SK-N-SH treated with all-trans-retinoic acid at 6 μM for 48 hours (cell line): Measurements from ENCODE around the gene DCHS2.

ENCODE experiments used
- ATAC-seq: fragments of 200-7000 bp; cut with Tn5 transposase; 3 replicates; pipeline ENCODE4 v1.9.1; 2020; ENCODE audit warnings: mild to moderate bottlenecking, moderate library complexity
- ARNTL ChIP-seq: fragments of 450-650 bp; formaldehyde crosslinking; IDR thresholded peaks from 2 replicates; pipeline ENCODE4 v1.5.0; 2020; ENCODE audit warnings: low read depth, mild to moderate bottlenecking, moderate library complexity, borderline replicate concordance
- BACH2 ChIP-seq: fragments of 250-450 bp; sonication (Bioruptor Pico); IDR thresholded peaks from 2 replicates; pipeline ENCODE4 v1.9.0; 2021; ENCODE audit warnings: mild to moderate bottlenecking, borderline replicate concordance
- CREB5 ChIP-seq: fragments of 250-450 bp; sonication (Bioruptor Pico); IDR thresholded peaks from 2 replicates; pipeline ENCODE4 v1.5.1; 2020; ENCODE audit warnings: low read depth, mild to moderate bottlenecking, moderate library complexity
- CSDC2 ChIP-seq: fragments of 250-450 bp; sonication (Bioruptor Pico); IDR thresholded peaks from 2 replicates; pipeline ENCODE4 v1.5.0; 2020; ENCODE audit warnings: mild to moderate bottlenecking, moderate library complexity
- ESRRG ChIP-seq: fragments of 250-450 bp; sonication (Bioruptor Pico); IDR thresholded peaks from 2 replicates; pipeline ENCODE4 v1.6.1; 2021; ENCODE audit warnings: mild to moderate bottlenecking
- GLIS3 ChIP-seq: fragments of 250-450 bp; sonication (Bioruptor Pico); IDR thresholded peaks from 2 replicates; pipeline ENCODE4 v1.5.0; 2020; ENCODE audit warnings: mild to moderate bottlenecking, moderate library complexity
- ISL1 ChIP-seq: fragments of 250-450 bp; sonication (Bioruptor Pico); IDR thresholded peaks from 2 replicates; pipeline ENCODE4 v2.1.2; 2022; ENCODE audit warnings: mild to moderate bottlenecking, moderate library complexity
- OSR1 ChIP-seq: fragments of 250-450 bp; sonication (Bioruptor Pico); IDR thresholded peaks from 2 replicates; pipeline ENCODE4 v1.8.0; 2022; ENCODE audit warnings: moderate library complexity, mild to moderate bottlenecking, inconsistent platforms
- PATZ1 ChIP-seq: fragments of 250-450 bp; sonication (Bioruptor Pico); IDR thresholded peaks from 2 replicates; pipeline ENCODE4 v1.8.0; 2020; ENCODE audit warnings: mild to moderate bottlenecking, moderate library complexity, borderline replicate concordance
- POU6F1 ChIP-seq: fragments of 250-450 bp; sonication (Bioruptor Pico); IDR thresholded peaks from 2 replicates; pipeline ENCODE4 v1.8.0; 2021; ENCODE audit warnings: low read depth, mild to moderate bottlenecking, moderate library complexity, borderline replicate concordance
- PPARA ChIP-seq: fragments of 250-450 bp; sonication (Bioruptor Pico); IDR thresholded peaks from 2 replicates; pipeline ENCODE4 v1.5.0; 2020; ENCODE audit warnings: mild to moderate bottlenecking, borderline replicate concordance
- RARB ChIP-seq: fragments of 250-450 bp; sonication (Bioruptor Pico); IDR thresholded peaks from 2 replicates; pipeline ENCODE4 v1.8.0; 2021; ENCODE audit warnings: mild to moderate bottlenecking, moderate library complexity
- SNAI2 ChIP-seq: fragments of 250-450 bp; sonication (Bioruptor Pico); IDR thresholded peaks from 2 replicates; pipeline ENCODE4 v1.5.0; 2020; ENCODE audit warnings: mild to moderate bottlenecking, moderate library complexity
- TCF4 ChIP-seq: fragments of 250-450 bp; sonication (Bioruptor Pico); IDR thresholded peaks from 2 replicates; pipeline ENCODE4 v1.8.0; 2021; ENCODE audit warnings: mild to moderate bottlenecking, moderate library complexity, borderline replicate concordance
- TOX ChIP-seq: fragments of 250-450 bp; sonication (Bioruptor Pico); IDR thresholded peaks from 2 replicates; pipeline ENCODE4 v1.8.0; 2021; ENCODE audit warnings: mild to moderate bottlenecking, moderate library complexity, borderline replicate concordance
- TSHZ2 ChIP-seq: fragments of 250-450 bp; sonication (Bioruptor Pico); IDR thresholded peaks from 2 replicates; pipeline ENCODE4 v1.5.0; 2020; ENCODE audit warnings: mild to moderate bottlenecking, moderate library complexity
- ZC3H10 ChIP-seq: fragments of 250-450 bp; sonication (Bioruptor Pico); IDR thresholded peaks from 2 replicates; pipeline ENCODE4 v1.5.1; 2021; ENCODE audit warnings: mild to moderate bottlenecking, moderate library complexity
- ZFP3 ChIP-seq: fragments of 250-450 bp; sonication (Bioruptor Pico); IDR thresholded peaks from 2 replicates; pipeline ENCODE4 v1.5.0; 2020; ENCODE audit warnings: mild to moderate bottlenecking, moderate library complexity
- ZFP30 ChIP-seq: fragments of 450-650 bp; formaldehyde crosslinking; IDR thresholded peaks from 2 replicates; pipeline ENCODE4 v1.5.0; 2022; ENCODE audit warnings: mild to moderate bottlenecking, moderate library complexity
- ZNF565 ChIP-seq: fragments of 450-650 bp; formaldehyde crosslinking; conservative IDR thresholded peaks from 2 replicates; pipeline ENCODE4 v1.5.0; 2020; ENCODE audit warnings: low read depth, mild to moderate bottlenecking, moderate library complexity
- ZNF70 ChIP-seq: fragments of 450-650 bp; formaldehyde crosslinking; IDR thresholded peaks from 2 replicates; pipeline ENCODE4 v1.5.0; 2020; ENCODE audit warnings: mild to moderate bottlenecking, moderate library complexity
- ZNF8 ChIP-seq: fragments of 450-650 bp; formaldehyde crosslinking; IDR thresholded peaks from 2 replicates; pipeline ENCODE4 v1.5.0; 2020; ENCODE audit warnings: mild to moderate bottlenecking, moderate library complexity
- TF ChIP-seq, protein P1 (sequence below): fragments of 250-450 bp; sonication (Bioruptor Pico); IDR thresholded peaks from 2 replicates; pipeline ENCODE4 v1.5.1; 2021; ENCODE audit warnings: mild to moderate bottlenecking, moderate library complexity

Gene DCHS2

DNA sequence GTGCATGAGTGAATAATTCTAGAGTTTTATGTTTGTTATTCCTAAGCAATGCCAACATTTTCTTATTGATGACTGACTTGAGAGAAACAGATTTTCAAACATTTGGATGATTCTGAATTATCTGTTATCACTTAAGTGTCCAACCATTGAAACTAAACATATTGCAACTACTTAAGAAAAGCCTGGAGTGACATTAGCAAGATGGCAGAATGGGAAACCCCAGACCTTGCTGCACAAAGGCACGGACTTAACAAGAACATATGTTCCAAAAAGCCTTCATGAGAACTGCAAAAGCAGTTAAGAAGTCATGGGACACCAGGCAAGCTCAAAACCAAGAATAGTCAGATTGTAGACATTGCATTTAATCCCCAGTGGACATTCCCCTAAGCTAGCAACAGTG is 215.1 kb downstream of the DCHS2 start:
- no peak for TF ChIP-seq ZFP3 (CRISPR knock-in tag)
- TF ChIP-seq GLIS3 = no peak
- no peak for TF ChIP-seq ZC3H10 (CRISPR knock-in tag)
- no peak for TF ChIP-seq ZNF70 (CRISPR knock-in tag)
- TF ChIP-seq ESRRG (CRISPR knock-in tag) = no peak
- TF ChIP-seq TOX (CRISPR knock-in tag) = no peak
- TF ChIP-seq ZNF565 = no peak
- TF ChIP-seq PPARA (CRISPR knock-in tag) = no peak
- no peak for TF ChIP-seq ARNTL (CRISPR knock-in tag)
- no peak for TF ChIP-seq PATZ1 (CRISPR knock-in tag)
- TF ChIP-seq, protein P1, sequence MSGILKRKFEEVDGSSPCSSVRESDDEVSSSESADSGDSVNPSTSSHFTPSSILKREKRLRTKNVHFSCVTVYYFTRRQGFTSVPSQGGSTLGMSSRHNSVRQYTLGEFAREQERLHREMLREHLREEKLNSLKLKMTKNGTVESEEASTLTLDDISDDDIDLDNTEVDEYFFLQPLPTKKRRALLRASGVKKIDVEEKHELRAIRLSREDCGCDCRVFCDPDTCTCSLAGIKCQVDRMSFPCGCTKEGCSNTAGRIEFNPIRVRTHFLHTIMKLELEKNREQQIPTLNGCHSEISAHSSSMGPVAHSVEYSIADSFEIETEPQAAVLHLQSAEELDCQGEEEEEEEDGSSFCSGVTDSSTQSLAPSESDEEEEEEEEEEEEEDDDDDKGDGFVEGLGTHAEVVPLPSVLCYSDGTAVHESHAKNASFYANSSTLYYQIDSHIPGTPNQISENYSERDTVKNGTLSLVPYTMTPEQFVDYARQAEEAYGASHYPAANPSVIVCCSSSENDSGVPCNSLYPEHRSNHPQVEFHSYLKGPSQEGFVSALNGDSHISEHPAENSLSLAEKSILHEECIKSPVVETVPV = no peak
- no peak for TF ChIP-seq BACH2 (CRISPR knock-in tag)
- TF ChIP-seq RARB (CRISPR knock-in tag) = no peak
- no peak for TF ChIP-seq POU6F1 (CRISPR knock-in tag)
- no peak for TF ChIP-seq CREB5 (CRISPR knock-in tag)
- TF ChIP-seq ISL1 (CRISPR knock-in tag) = no peak
- no peak for TF ChIP-seq ZFP30 (CRISPR knock-in tag)
- no peak for TF ChIP-seq ZNF8 (CRISPR knock-in tag)
- TF ChIP-seq CSDC2 (CRISPR knock-in tag) = no peak
- no peak for ATAC-seq

GRCh38 chr4:154254999-154255398 is 236.6 kb downstream of the DCHS2 start:
- ATAC-seq = no peak
- TF ChIP-seq ZC3H10 (CRISPR knock-in tag) = no peak
- no peak for TF ChIP-seq CSDC2 (CRISPR knock-in tag)

DNA sequence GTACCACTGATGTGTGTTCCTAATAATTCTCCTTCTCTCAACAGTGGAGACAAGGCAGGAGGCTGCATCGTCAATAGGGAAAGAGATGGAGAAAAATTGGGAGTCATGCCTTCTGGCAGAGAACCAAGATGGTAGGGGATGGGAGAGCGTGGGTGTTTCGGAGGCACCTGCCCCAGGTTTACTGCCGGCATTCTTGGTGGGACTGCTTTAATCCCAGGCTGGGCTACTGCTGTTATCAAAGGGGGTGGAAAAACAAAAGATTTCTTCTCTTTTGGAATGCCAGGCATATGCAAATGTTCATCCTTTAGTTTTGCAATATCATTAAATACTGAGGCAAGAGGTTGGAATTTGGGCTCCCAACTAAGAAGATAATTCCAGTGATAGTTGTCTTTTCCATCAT is 257.0 kb downstream of the DCHS2 start:
- no peak for TF ChIP-seq PATZ1 (CRISPR knock-in tag)
- no peak for TF ChIP-seq ZNF8 (CRISPR knock-in tag)
- no peak for TF ChIP-seq SNAI2
- TF ChIP-seq BACH2 (CRISPR knock-in tag) = no peak
- no peak for TF ChIP-seq OSR1 (CRISPR knock-in tag)
- TF ChIP-seq ZC3H10 (CRISPR knock-in tag) = no peak
- no peak for TF ChIP-seq TCF4 (CRISPR knock-in tag)
- TF ChIP-seq, protein P1 = no peak
- TF ChIP-seq ARNTL (CRISPR knock-in tag) = no peak
- TF ChIP-seq CSDC2 (CRISPR knock-in tag) = no peak
- TF ChIP-seq ESRRG (CRISPR knock-in tag) = no peak
- TF ChIP-seq ZNF565 = no peak
- no peak for TF ChIP-seq TSHZ2
- TF ChIP-seq TOX (CRISPR knock-in tag) = no peak
- no peak for TF ChIP-seq RARB (CRISPR knock-in tag)
- no peak for TF ChIP-seq ZFP30 (CRISPR knock-in tag)
- TF ChIP-seq PPARA (CRISPR knock-in tag) = no peak
- TF ChIP-seq GLIS3 = no peak
- no peak for TF ChIP-seq ZFP3 (CRISPR knock-in tag)
- ATAC-seq = no peak
